Adipose tissue (tissue), 3 donors: Measurements from ENCODE around the gene MYRF. TPM values are rescaled to one million over a fixed set of nuclear protein-coding genes. Genes with fewer than 3 reads are reported as not detected.

Source experiments
- H3K27ac ChIP-seq: one replicate; pipeline ENCODE4 v1.5.1; 2013; ENCODE audit warnings: low read depth, low read length
- WGBS, 3 donors: extraction: QIAGEN DNeasy Blood & Tissue Kit; methylation state at CpG; one replicate each; pipeline ENCODE4 v1.1.7; 2013; 5-methylcytosine and 5-hydroxymethylcytosine counted together
- polyA plus RNA-seq, 3 donors: library from polyadenylated mRNA; stranded (reverse); fragments of 200-250 nt; gene quantifications; one replicate each; pipeline ENCODE4 v1.2.3, GENCODE V29; 2013
- donor health status: healthy with polysubstance abuse.
- donor health status: Bipolar disorder and iron deficiency.
- donor health status: healthy.

MYRF gene
- polyA plus RNA-seq, 3 donors = 4.0 to 13.4 (median 7.5) TPM

- WGBS, 3 donors = 49 to 70% (median 65%) methylated on average over 11 of the region's 11 CpGs
- H3K27ac ChIP-seq = no peak overlapping the region
Measured at GRCh38 chr11:61768376-61769076, 16.1 kb downstream of the MYRF start.

- 34 to 72% (median 72%) methylated on average over 29 to 33 of the region's 33 CpGs for WGBS, 3 donors
- H3K27ac ChIP-seq = no peak overlapping the region
Measured at GRCh38 chr11:61769169-61769920, 16.9 kb downstream of the MYRF start.

GRCh38 chr11:61769946-61770683 is 17.7 kb downstream of the MYRF start:
- no peak overlapping the region for H3K27ac ChIP-seq
- 84 to 86% (median 85%) methylated on average over 17 to 20 of the region's 20 CpGs for WGBS, 3 donors

GRCh38 chr11:61771195-61771894 is 18.9 kb downstream of the MYRF start:
- WGBS, 3 donors = 80 to 91% (median 83%) methylated on average over 15 of the region's 15 CpGs
- H3K27ac ChIP-seq = no peak overlapping the region

GRCh38 chr11:61771985-61772455 is 19.6 kb downstream of the MYRF start:
- no peak overlapping the region for H3K27ac ChIP-seq
- 50 to 70% (median 60%) methylated on average over 6 to 7 of the region's 7 CpGs for WGBS, 3 donors

- WGBS, 3 donors = 75 to 82% (median 78%) methylated on average over 10 of the region's 10 CpGs
- no peak overlapping the region for H3K27ac ChIP-seq
Measured at GRCh38 chr11:61773356-61773755, 20.9 kb downstream of the MYRF start.

- WGBS, 3 donors = 79 to 94% (median 82%) methylated on average over 18 of the region's 18 CpGs
- H3K27ac ChIP-seq = no peak overlapping the region
Measured at GRCh38 chr11:61773809-61774208, 21.4 kb downstream of the MYRF start.

- WGBS, 3 donors = 78 to 87% (median 78%) methylated on average over 11 to 12 of the region's 12 CpGs
- no peak overlapping the region for H3K27ac ChIP-seq
Measured at GRCh38 chr11:61774411-61774810, 22.0 kb downstream of the MYRF start.

GRCh38 chr11:61775106-61775505 is 22.7 kb downstream of the MYRF start:
- WGBS, 3 donors = 93 to 97% (median 93%) methylated on average over 6 of the region's 6 CpGs
- H3K27ac ChIP-seq = no peak overlapping the region

- H3K27ac ChIP-seq = no peak overlapping the region
Measured at GRCh38 chr11:61775606-61776554, 23.4 kb downstream of the MYRF start.

GRCh38 chr11:61776561-61777075 is 24.2 kb downstream of the MYRF start:
- no peak overlapping the region for H3K27ac ChIP-seq
- WGBS, 3 donors = 60 to 67% (median 64%) methylated on average over 8 to 9 of the region's 9 CpGs

More at GRCh38 chr11:61775606-61776554, 23.4 kb downstream of the MYRF start:
- 79 to 85% (median 80%) methylated on average over 20 of the region's 20 CpGs for WGBS, 3 donors

- H3K27ac ChIP-seq = no peak overlapping the region
- WGBS, 3 donors = 39 to 48% (median 39%) methylated on average over 54 to 66 of the region's 67 CpGs
Measured at GRCh38 chr11:61777234-61778090, 25.0 kb downstream of the MYRF start.

GRCh38 chr11:61778357-61778886 is 26.0 kb downstream of the MYRF start:
- WGBS, 3 donors = 85 to 88% (median 87%) methylated on average over 11 of the region's 11 CpGs
- no peak overlapping the region for H3K27ac ChIP-seq

- 86 to 92% (median 89%) methylated on average over 19 to 24 of the region's 24 CpGs for WGBS, 3 donors
- H3K27ac ChIP-seq = no peak overlapping the region
Measured at GRCh38 chr11:61778920-61779650, 26.6 kb downstream of the MYRF start.
